IMR-90 (cell line): ENCODE measurements around the gene CLEC4D. TPM values are rescaled to one million over a fixed set of nuclear protein-coding genes. Genes with fewer than 3 reads are reported as not detected.

Source experiments
- ATAC-seq: fragments of 200-7000 bp; cut with Tn5 transposase; 2 replicates; pipeline ENCODE4 v1.9.1; 2020; ENCODE audit warnings: low read depth, mild to moderate bottlenecking, moderate library complexity
- BruUV-seq: library from RNA; stranded (reverse); fragments of 400-500 nt; replicated peaks from 2 replicates; lab custom pipeline; 2021; lab: Mats Ljungman, UMichigan
- CTCF ChIA-PET: fragments of 300-600 bp; formaldehyde crosslinking; extraction: SDS; loops from one replicate; lab custom pipeline; 2021; ENCODE audit warnings: antibody characterized with exemption; lab: Yijun Ruan, JAX
- POLR2A ChIA-PET: fragments of 300-600 bp; sonication (Branson Sonifier 250); formaldehyde crosslinking; loops from one replicate; lab custom pipeline; 2022; ENCODE audit warnings: antibody characterized with exemption; ENCODE audit not compliant: unreplicated experiment; lab: Charles Lee
- DNase-seq: peaks from one replicate; pipeline ENCODE4 v3.0.0; 2013
- H2AFZ ChIP-seq: replicated peaks from 2 replicates; pipeline ENCODE3; 2013; ENCODE audit warnings: low read length, mild to moderate bottlenecking; ENCODE audit not compliant: poor library complexity
- H2AK5ac ChIP-seq: 2 replicates; pipeline ENCODE4 v1.6.1; 2013; ENCODE audit warnings: low read depth, low read length, inconsistent platforms
- H2AK9ac ChIP-seq: replicated peaks from 2 replicates; pipeline ENCODE3; 2013; ENCODE audit warnings: mild to moderate bottlenecking, low read depth, low read length, moderate library complexity; ENCODE audit not compliant: poor library complexity
- H2BK120ac ChIP-seq: 2 replicates; pipeline ENCODE4 v1.6.1; 2013; ENCODE audit warnings: low read depth, low read length, inconsistent platforms
- H2BK15ac ChIP-seq: 3 replicates; pipeline ENCODE4 v1.6.1; 2013; ENCODE audit warnings: low read depth, low read length, inconsistent platforms
- H2BK20ac ChIP-seq: 2 replicates; pipeline ENCODE4 v1.6.1; 2013; ENCODE audit warnings: low read depth, mild to moderate bottlenecking, inconsistent platforms, low read length, moderate library complexity
- H2BK5ac ChIP-seq: 2 replicates; pipeline ENCODE4 v1.6.1; 2013; ENCODE audit warnings: mild to moderate bottlenecking, low read depth, low read length, inconsistent platforms; ENCODE audit not compliant: poor library complexity, severe bottlenecking
- H3K14ac ChIP-seq: replicated peaks from 2 replicates; pipeline ENCODE4 v1.6.1; 2013; ENCODE audit warnings: low read depth, low read length, inconsistent platforms
- H3K18ac ChIP-seq: 2 replicates; pipeline ENCODE4 v1.6.1; 2013; ENCODE audit warnings: low read depth, low read length, control low read depth
- H3K23ac ChIP-seq: 2 replicates; pipeline ENCODE4 v1.6.1; 2013; ENCODE audit warnings: low read depth, low read length, inconsistent platforms
- H3K27ac ChIP-seq: 2 replicates; pipeline ENCODE4 v1.5.1; 2013; ENCODE audit warnings: mild to moderate bottlenecking, control low read depth, low read length; ENCODE audit not compliant: insufficient read depth
- H3K27me3 ChIP-seq: 2 replicates; pipeline ENCODE4 v1.6.1; 2013; ENCODE audit warnings: low read length; ENCODE audit not compliant: control insufficient read depth, insufficient read depth
- H3K36me3 ChIP-seq: 2 replicates; pipeline ENCODE4 v1.6.1; 2013; ENCODE audit warnings: low read length, mixed read lengths; ENCODE audit not compliant: control insufficient read depth, insufficient read depth
- H3K4ac ChIP-seq: 2 replicates; pipeline ENCODE4 v1.6.1; 2013; ENCODE audit warnings: low read depth, low read length, inconsistent platforms
- H3K4me1 ChIP-seq: 2 replicates; pipeline ENCODE4 v1.6.1; 2013; ENCODE audit warnings: low read length, mixed read lengths; ENCODE audit not compliant: control insufficient read depth, insufficient read depth
- H3K4me2 ChIP-seq: 2 replicates; pipeline ENCODE4 v1.6.1; 2013; ENCODE audit warnings: low read depth, mild to moderate bottlenecking, control low read depth, low read length, moderate library complexity
- H3K4me3 ChIP-seq: 2 replicates; pipeline ENCODE4 v1.5.1; 2013; ENCODE audit warnings: low read depth, mild to moderate bottlenecking, control low read depth, low read length, moderate library complexity; ENCODE audit not compliant: insufficient read depth
- H3K56ac ChIP-seq: 2 replicates; pipeline ENCODE4 v1.6.1; 2013; ENCODE audit warnings: low read length, inconsistent platforms; ENCODE audit not compliant: insufficient read depth; ENCODE audit errors: extremely low read depth
- H3K79me1 ChIP-seq, 2 experiments: 2 replicates each; pipeline ENCODE4 v1.6.1; 2013; ENCODE audit warnings: low read length in 2 of 2, inconsistent platforms in 1 of 2, low read depth in 1 of 2
- H3K9ac ChIP-seq: 2 replicates; pipeline ENCODE4 v1.6.1; 2013; ENCODE audit warnings: low read depth, low read length, control low read depth
- H3K9me1 ChIP-seq: 2 replicates; pipeline ENCODE4 v1.6.1; 2013; ENCODE audit warnings: low read length, inconsistent platforms; ENCODE audit not compliant: insufficient read depth
- H3K9me3 ChIP-seq: 2 replicates; pipeline ENCODE4 v1.6.1; 2013; ENCODE audit warnings: low read length; ENCODE audit not compliant: control insufficient read depth, insufficient read depth
- H4K20me1 ChIP-seq: 2 replicates; pipeline ENCODE4 v1.6.1; 2013; ENCODE audit warnings: low read length, inconsistent platforms; ENCODE audit not compliant: insufficient read depth
- H4K5ac ChIP-seq: 2 replicates; pipeline ENCODE4 v1.6.1; 2013; ENCODE audit warnings: mild to moderate bottlenecking, low read depth, low read length, control low read depth
- H4K8ac ChIP-seq, 2 experiments: 2 replicates each; pipeline ENCODE4 v1.6.1; 2013; ENCODE audit warnings: low read depth in 2 of 2, low read length in 2 of 2, control low read depth in 1 of 2, inconsistent platforms in 1 of 2
- H4K91ac ChIP-seq: 2 replicates; pipeline ENCODE4 v1.6.1; 2013; ENCODE audit warnings: low read depth, low read length, inconsistent platforms; ENCODE audit not compliant: insufficient read depth
- BHLHE40 ChIP-seq: fragments of 150-350 bp; IDR thresholded peaks from 2 replicates; pipeline ENCODE4 v1.6.1; 2016; ENCODE audit warnings: mild to moderate bottlenecking, low read depth, low read length
- CEBPB ChIP-seq: IDR thresholded peaks from 2 replicates; pipeline ENCODE4 v1.6.1; 2012; ENCODE audit warnings: low read depth, low read length, improper control_type of control experiment
- CHD1 ChIP-seq: IDR thresholded peaks from 2 replicates; pipeline ENCODE4 v1.6.1; 2012; ENCODE audit warnings: low read depth, low read length, improper control_type of control experiment
- CTCF ChIP-seq: conservative IDR thresholded peaks from 2 replicates; pipeline ENCODE4 v1.5.1; 2012; ENCODE audit warnings: mild to moderate bottlenecking, low read depth, low read length, improper control_type of control experiment
- ELK1 ChIP-seq: fragments of 150-350 bp; IDR thresholded peaks from 2 replicates; pipeline ENCODE4 v1.6.1; 2016; ENCODE audit warnings: low read depth, mild to moderate bottlenecking, low read length, moderate library complexity, borderline replicate concordance
- FOS ChIP-seq: fragments of 150-350 bp; IDR thresholded peaks from 2 replicates; pipeline ENCODE4 v1.6.1; 2016; ENCODE audit warnings: low read depth, low read length
- MAFK ChIP-seq: IDR thresholded peaks from 2 replicates; pipeline ENCODE4 v1.6.1; 2012; ENCODE audit warnings: low read depth, low read length, improper control_type of control experiment
- MXI1 ChIP-seq: IDR thresholded peaks from 2 replicates; pipeline ENCODE4 v1.6.1; 2012; ENCODE audit warnings: low read depth, mild to moderate bottlenecking, low read length, moderate library complexity, borderline replicate concordance
- POLR2A ChIP-seq: IDR thresholded peaks from 2 replicates; pipeline ENCODE4 v1.6.1; 2012; ENCODE audit warnings: mild to moderate bottlenecking, low read depth, low read length
- RCOR1 ChIP-seq: IDR thresholded peaks from 2 replicates; pipeline ENCODE4 v1.6.1; 2012; ENCODE audit warnings: mild to moderate bottlenecking, low read length, improper control_type of control experiment; ENCODE audit not compliant: insufficient replicate concordance
- RFX5 ChIP-seq: IDR thresholded peaks from 2 replicates; pipeline ENCODE4 v1.8.0; 2012; ENCODE audit warnings: low read depth, mild to moderate bottlenecking, low read length, moderate library complexity
- SMC3 ChIP-seq: fragments of 150-350 bp; IDR thresholded peaks from 2 replicates; pipeline ENCODE4 v1.6.1; 2016; ENCODE audit warnings: low read depth, mild to moderate bottlenecking, antibody characterized with exemption, low read length, moderate library complexity
- USF2 ChIP-seq: fragments of 150-350 bp; IDR thresholded peaks from 2 replicates; pipeline ENCODE4 v1.6.1; 2017; ENCODE audit warnings: mild to moderate bottlenecking, antibody characterized with exemption, low read length, low read depth
- WGBS, 2 experiments: methylation state at CpG; one replicate each; pipeline versions ENCODE4 v1.1.5 to v1.1.7; 2013; ENCODE audit warnings: missing lambda C conversion rate in 2 of 2; ENCODE audit not compliant: insufficient read length in 1 of 2; ENCODE audit errors: extremely low coverage in 2 of 2; 5-methylcytosine and 5-hydroxymethylcytosine counted together
- dilution Hi-C: fragments of 300-500 bp; cut with HindIII; formaldehyde crosslinking; loops from one replicate; pipeline ENCODE4 v1.14.3; 2018; ENCODE audit warnings: low sequenced_read_pairs; ENCODE audit not compliant: unreplicated experiment
- in situ Hi-C: fragments of 300-500 bp; cut with MboI; formaldehyde crosslinking; loops from 3 replicates; pipeline ENCODE4 v1.14.3; 2019; ENCODE audit warnings: low sequenced_read_pairs, inconsistent platforms, mixed read lengths
- intact Hi-C: fragments of 100-400 bp; cut with micrococcal nuclease; formaldehyde crosslinking; loops from 2 replicates; pipeline ENCODE4 v1.10.0; 2022
- polyA plus RNA-seq, 3 experiments: library from polyadenylated mRNA; depleted of rRNA; stranded (reverse); fragments of >200 nt; gene quantifications; 2 replicates each; pipeline ENCODE4 v1.2.3, GENCODE V29; 2012; ENCODE audit warnings: low replicate concordance in 1 of 3
- total RNA-seq: library from RNA; depleted of rRNA; stranded (reverse); fragments of >200 nt; gene quantifications from 2 replicates; pipeline ENCODE4 v1.2.3, GENCODE V29; 2012

The CLEC4D gene
- total and polyA plus RNA-seq, 2 of the 4 experiments (the other 2 are of a cell fraction) = not detected

GRCh38 chr12:8553088-8553627, 39.9 kb downstream of the CLEC4D start:
- Histone ChIP-seq H2AFZ (peak overlapping the region; percentile 5), H4K20me1 (no peaks in the 10 kb centered on the region), H3K9ac (no peak overlapping the region), H4K91ac (no peak overlapping the region), H4K5ac (no peak overlapping the region), H3K4ac (no peak overlapping the region), H3K18ac (no peak overlapping the region), H3K4me2 (no peak overlapping the region), H4K8ac (no peak overlapping the region), H2BK5ac (no peak overlapping the region), H3K27ac (no peak overlapping the region), H3K4me1 (no peaks in the 10 kb centered on the region), H2BK120ac (no peak overlapping the region), H3K23ac (no peak overlapping the region), H3K14ac (no peak overlapping the region), H2AK9ac (no peak overlapping the region), H3K4me3 (no peak overlapping the region), H3K9me1 (no peaks in the 10 kb centered on the region), H2AK5ac (no peak overlapping the region), H3K9me3 (no peaks in the 10 kb centered on the region), H2BK20ac (no peak overlapping the region), H2BK15ac (no peak overlapping the region), H3K36me3 (no peaks in the 10 kb centered on the region), H3K79me1 (no peaks in the 10 kb centered on the region), H3K27me3 (no peaks in the 10 kb centered on the region), H3K56ac (no peak overlapping the region)
- in situ Hi-C loops (no loop called here), dilution Hi-C loops (no loop called here), intact Hi-C loops (no loop called here)
- DNase-seq (no peak), ATAC-seq (no peak)
- TF ChIP-seq USF2 (no peak), MXI1 (no peak), POLR2A (no peak), SMC3 (no peak), RCOR1 (no peak), ELK1 (no peak), FOS (no peak), BHLHE40 (no peak), RFX5 (no peak), CHD1 (no peak), MAFK (no peak), CEBPB (no peak), CTCF (no peak)
- ChIA-PET POLR2A (no interaction called here), CTCF (interaction anchor here (1.1 kb wide), 1 partner anchor 9 kb away, joined by 5 read pairs; no protein-coding TSS in a partner anchor)
- no TSS peak for BruUV-seq
- no CpG with 5 or more reads among the region's 6 CpGs for WGBS, 2 experiments
